Measurements from ENCODE around the gene LRRC1. TPM values are rescaled to one million over a fixed set of nuclear protein-coding genes. Genes with fewer than 3 reads are reported as not detected.

The LRRC1 gene
- total and polyA plus RNA-seq, 2 of the 13 experiments (the other 11 are each of a cell fraction or from before 2014, with no cell fraction given), result 15.6 to 27.7 TPM

- TF ChIP-seq MXD3 (CRISPR knock-in tag; IDR thresholded peaks at IDR 0.05), result peak; percentile 72; the same call in 1 of the 2 replicates
- TF ChIP-seq ZNF768 (CRISPR knock-in tag; IDR thresholded peaks at IDR 0.05), result peak; percentile 71; the same call in 1 of the 2 replicates
- TF ChIP-seq ZBTB7A (CRISPR knock-in tag; IDR thresholded peaks at IDR 0.05), result peak; percentile 25; the same call in 1 of the 2 replicates
- 0 out of 2 replicates have a peak, but pooled peaks have one; percentile 15 for TF ChIP-seq MYC (CRISPR knock-in tag; IDR thresholded peaks at IDR 0.05; ENCODE audit: borderline replicate concordance)
- TF ChIP-seq, protein P1, sequence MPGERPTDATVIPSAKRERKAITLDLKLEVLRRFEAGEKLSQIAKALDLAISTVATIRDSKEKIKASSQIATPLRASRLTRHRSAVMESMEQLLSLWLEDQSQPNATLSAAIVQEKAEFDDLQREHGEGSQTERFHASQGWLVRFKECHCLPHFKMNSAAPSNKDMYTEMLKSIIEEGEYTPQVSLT (CRISPR knock-in tag; IDR thresholded peaks at IDR 0.05; ENCODE audit: borderline replicate concordance, low read depth), result no peak
- TF ChIP-seq SMARCC2 (IDR thresholded peaks at IDR 0.05), result no peak
- 0 out of 2 replicates have a peak, but pooled peaks have one; percentile 26 for TF ChIP-seq ZNF124 (CRISPR knock-in tag; IDR thresholded peaks at IDR 0.05)
- TF ChIP-seq, protein P2, sequence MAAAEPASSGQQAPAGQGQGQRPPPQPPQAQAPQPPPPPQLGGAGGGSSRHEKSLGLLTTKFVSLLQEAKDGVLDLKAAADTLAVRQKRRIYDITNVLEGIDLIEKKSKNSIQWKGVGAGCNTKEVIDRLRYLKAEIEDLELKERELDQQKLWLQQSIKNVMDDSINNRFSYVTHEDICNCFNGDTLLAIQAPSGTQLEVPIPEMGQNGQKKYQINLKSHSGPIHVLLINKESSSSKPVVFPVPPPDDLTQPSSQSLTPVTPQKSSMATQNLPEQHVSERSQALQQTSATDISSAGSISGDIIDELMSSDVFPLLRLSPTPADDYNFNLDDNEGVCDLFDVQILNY (CRISPR knock-in tag; conservative IDR thresholded peaks at IDR 0.05), result 0 out of 2 replicates have a peak, but pooled peaks have one; percentile 40
- no peak for TF ChIP-seq NCOA2 (CRISPR knock-in tag; IDR thresholded peaks at IDR 0.05)
- TF ChIP-seq, protein P3, sequence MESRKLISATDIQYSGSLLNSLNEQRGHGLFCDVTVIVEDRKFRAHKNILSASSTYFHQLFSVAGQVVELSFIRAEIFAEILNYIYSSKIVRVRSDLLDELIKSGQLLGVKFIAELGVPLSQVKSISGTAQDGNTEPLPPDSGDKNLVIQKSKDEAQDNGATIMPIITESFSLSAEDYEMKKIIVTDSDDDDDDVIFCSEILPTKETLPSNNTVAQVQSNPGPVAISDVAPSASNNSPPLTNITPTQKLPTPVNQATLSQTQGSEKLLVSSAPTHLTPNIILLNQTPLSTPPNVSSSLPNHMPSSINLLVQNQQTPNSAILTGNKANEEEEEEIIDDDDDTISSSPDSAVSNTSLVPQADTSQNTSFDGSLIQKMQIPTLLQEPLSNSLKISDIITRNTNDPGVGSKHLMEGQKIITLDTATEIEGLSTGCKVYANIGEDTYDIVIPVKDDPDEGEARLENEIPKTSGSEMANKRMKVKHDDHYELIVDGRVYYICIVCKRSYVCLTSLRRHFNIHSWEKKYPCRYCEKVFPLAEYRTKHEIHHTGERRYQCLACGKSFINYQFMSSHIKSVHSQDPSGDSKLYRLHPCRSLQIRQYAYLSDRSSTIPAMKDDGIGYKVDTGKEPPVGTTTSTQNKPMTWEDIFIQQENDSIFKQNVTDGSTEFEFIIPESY (CRISPR knock-in tag; IDR thresholded peaks at IDR 0.05), result no peak
- no peak for TF ChIP-seq ZNF607 (CRISPR knock-in tag; IDR thresholded peaks at IDR 0.05; ENCODE audit: borderline replicate concordance)
- TF ChIP-seq RNF219 (CRISPR knock-in tag; IDR thresholded peaks at IDR 0.05), result no peak
- TF ChIP-seq CHD2 (IDR thresholded peaks at IDR 0.05; ENCODE audit: low read depth, low read length), result no peak
- no peak; the same call in 1 of the 2 replicates for TF ChIP-seq TBX2 (CRISPR knock-in tag; IDR thresholded peaks at IDR 0.05; ENCODE audit: borderline replicate concordance)
- TF ChIP-seq KDM1A (CRISPR knock-in tag; IDR thresholded peaks at IDR 0.05), result no peak
- no peak for TF ChIP-seq ZNF101 (CRISPR knock-in tag; IDR thresholded peaks at IDR 0.05; ENCODE audit: borderline replicate concordance, low read depth)
- no peak for TF ChIP-seq ZNF670 (CRISPR knock-in tag; IDR thresholded peaks at IDR 0.05; ENCODE audit: borderline replicate concordance)
- TF ChIP-seq SMAD9 (CRISPR knock-in tag; IDR thresholded peaks at IDR 0.05), result no peak
- TF ChIP-seq GATA4 (IDR thresholded peaks at IDR 0.05; ENCODE audit: borderline replicate concordance, low read depth), result no peak
- TF ChIP-seq PLSCR1 (CRISPR knock-in tag; IDR thresholded peaks at IDR 0.05; ENCODE audit: borderline replicate concordance), result no peak
- TF ChIP-seq FOXK2 (IDR thresholded peaks at IDR 0.05), result no peak
These were observed 1.1 kb downstream of the LRRC1 start (continued) for GRCh38 chr6:53795702-53796450.

Data from HepG2 (cell line).